Glutamatergic neuron (in vitro differentiated cells): ENCODE data around the gene APOL1. TPM values are rescaled to one million over a fixed set of nuclear protein-coding genes. Genes with fewer than 3 reads are reported as not detected.

Source experiments
- DNase-seq: peaks from one replicate; pipeline ENCODE4 v3.0.0; 2022
- H3K27ac Mint-ChIP-seq: one replicate; pipeline ENCODE4 v1.8.0; 2020; ENCODE audit warnings: mild to moderate bottlenecking, mixed read lengths, inconsistent platforms; ENCODE audit not compliant: unreplicated experiment
- H3K27me3 Mint-ChIP-seq: one replicate; pipeline ENCODE4 v1.8.0; 2020; ENCODE audit warnings: mild to moderate bottlenecking, moderate library complexity, mixed read lengths, inconsistent platforms; ENCODE audit not compliant: unreplicated experiment
- H3K36me3 Mint-ChIP-seq: one replicate; pipeline ENCODE4 v1.8.0; 2020; ENCODE audit warnings: mild to moderate bottlenecking, mixed read lengths, inconsistent platforms; ENCODE audit not compliant: unreplicated experiment
- H3K4me1 Mint-ChIP-seq: one replicate; pipeline ENCODE4 v1.8.0; 2020; ENCODE audit warnings: mild to moderate bottlenecking, low read depth, mixed read lengths, inconsistent platforms; ENCODE audit not compliant: unreplicated experiment
- H3K4me3 Mint-ChIP-seq: one replicate; pipeline ENCODE4 v1.8.0; 2020; ENCODE audit warnings: mild to moderate bottlenecking, mixed read lengths, inconsistent platforms; ENCODE audit not compliant: unreplicated experiment
- H3K9me3 Mint-ChIP-seq: one replicate; pipeline ENCODE4 v1.8.0; 2020; ENCODE audit warnings: mild to moderate bottlenecking, moderate library complexity, mixed read lengths, inconsistent platforms; ENCODE audit not compliant: unreplicated experiment
- CTCF ChIP-seq: fragments of 200-600 bp; sonication (generic); IDR thresholded peaks from one replicate; pipeline ENCODE4 v1.5.0; 2021; ENCODE audit not compliant: partially characterized antibody, unreplicated experiment
- total RNA-seq: library from RNA; stranded (reverse); fragmentation: NEBNext Ultra II Directional; extraction: Animal tissue kit (Norgen Biotek cat#: 25700); gene quantifications from one replicate; pipeline ENCODE4 v1.2.1, GENCODE V29; 2021; ENCODE audit not compliant: unreplicated experiment

APOL1 gene
- total RNA-seq, 1 donor from 2014 or later = not detected

- H3K27ac Mint-ChIP-seq = peak overlapping the region; percentile 1
- H3K9me3 Mint-ChIP-seq = no peaks in the 10 kb centered on the region
- no peak for TF ChIP-seq CTCF
- no peak for DNase-seq
- no peaks in the 10 kb centered on the region for H3K4me1 Mint-ChIP-seq
- H3K36me3 Mint-ChIP-seq = peaks cover 4% of the 10 kb centered on the region
- no peak overlapping the region for H3K4me3 Mint-ChIP-seq
- peaks cover 3% of the 10 kb centered on the region for H3K27me3 Mint-ChIP-seq
Measured at GRCh38 chr22:36301851-36302250, 48.9 kb downstream of the APOL1 start.

- H3K4me1 Mint-ChIP-seq = no peaks in the 10 kb centered on the region
- no peak overlapping the region for H3K27ac Mint-ChIP-seq
- DNase-seq = no peak
- H3K4me3 Mint-ChIP-seq = no peak overlapping the region
- no peaks in the 10 kb centered on the region for H3K36me3 Mint-ChIP-seq
- no peaks in the 10 kb centered on the region for H3K9me3 Mint-ChIP-seq
- peaks cover 5% of the 10 kb centered on the region for H3K27me3 Mint-ChIP-seq
- TF ChIP-seq CTCF = no peak
Measured at GRCh38 chr22:36302439-36303114, 49.6 kb downstream of the APOL1 start.

- Mint-ChIP-seq H3K27me3 (peaks cover 5% of the 10 kb centered on the region), H3K4me1 (no peaks in the 10 kb centered on the region), H3K36me3 (no peaks in the 10 kb centered on the region), H3K9me3 (no peaks in the 10 kb centered on the region), H3K27ac (no peak overlapping the region), H3K4me3 (no peak overlapping the region)
- DNase-seq = no peak
- TF ChIP-seq CTCF = no peak
Measured at GRCh38 chr22:36303115-36303467, 50.2 kb downstream of the APOL1 start.

GRCh38 chr22:36303874-36304273, 50.9 kb downstream of the APOL1 start:
- no peak for TF ChIP-seq CTCF
- Mint-ChIP-seq H3K27ac (no peak overlapping the region), H3K36me3 (no peaks in the 10 kb centered on the region), H3K9me3 (no peaks in the 10 kb centered on the region), H3K4me1 (no peaks in the 10 kb centered on the region), H3K4me3 (no peak overlapping the region), H3K27me3 (peaks cover 5% of the 10 kb centered on the region)
- DNase-seq = no peak

GRCh38 chr22:36304429-36304828, 51.5 kb downstream of the APOL1 start:
- Mint-ChIP-seq H3K4me3 (no peak overlapping the region), H3K27ac (no peak overlapping the region), H3K36me3 (no peaks in the 10 kb centered on the region), H3K4me1 (no peaks in the 10 kb centered on the region), H3K27me3 (peaks cover 5% of the 10 kb centered on the region), H3K9me3 (no peaks in the 10 kb centered on the region)
- no peak for TF ChIP-seq CTCF
- DNase-seq = no peak
